Measurements from ENCODE around the gene SYMPK. TPM values are rescaled to one million over a fixed set of nuclear protein-coding genes. Genes with fewer than 3 reads are reported as not detected.

Gene SYMPK
- total RNA-seq, 2 experiments from 2014 or later, result 63.3 to 65.0 TPM

- H3K36me3 Mint-ChIP-seq (ENCODE audit: low read depth), result peaks cover 13% of the 10 kb centered on the region
- Histone ChIP-seq H3K9me3 (ENCODE audit: control insufficient read depth in 1 of 2, insufficient read depth in 1 of 2, low read length in 2 of 2) (peaks cover 0 to 4% of the 10 kb centered on the region in 2 experiments), H3K27me3 (ENCODE audit: control insufficient read depth in 1 of 2, insufficient read depth in 2 of 2, low read length in 2 of 2) (peaks cover 9 to 13% of the 10 kb centered on the region in 2 experiments), H3K36me3 (ENCODE audit: insufficient read depth, low read length) (no peaks in the 10 kb centered on the region), H3K4me1 (ENCODE audit: insufficient read depth, low read length) (peaks cover 25% of the 10 kb centered on the region), H3K4me3 (ENCODE audit: low read length) (no peak overlapping the region), H3K27ac (ENCODE audit: low read depth in 1 of 2, low read length in 2 of 2) (no peak overlapping the region)
- intact Hi-C loops (cut with DNase I, micrococcal nuclease), result loop anchor here in 1 of 2 experiments (10.0 kb wide), 2 partner anchors 462 to 912 kb away; partner anchors contain the start of genes CLPTM1, POLR1G and PPP1R13L
- ChIA-PET POLR2A (no interaction called here), CTCF (no interaction called here)
- no peak overlapping the region for H3K4me3 Mint-ChIP-seq
- peaks cover 29% of the 10 kb centered on the region for H3K27me3 Mint-ChIP-seq
- ATAC-seq (ENCODE audit: poor library complexity) (no peak), DNase-seq (no peak)
- peaks cover 28% of the 10 kb centered on the region for H3K4me1 Mint-ChIP-seq (ENCODE audit: low read depth)
- H3K27ac Mint-ChIP-seq, result no peak overlapping the region
- no peaks in the 10 kb centered on the region for H3K9me3 Mint-ChIP-seq
- no peak for TF ChIP-seq CTCF (IDR thresholded peaks at IDR 0.05)
Observed at GRCh38 chr19:45866400-45867176, 3.6 kb upstream of the SYMPK start.

GRCh38 chr19:45865269-45865948 is 2.5 kb upstream of the SYMPK start:
- Histone ChIP-seq H3K4me1 (ENCODE audit: insufficient read depth, low read length) (peaks cover 29% of the 10 kb centered on the region), H3K27me3 (ENCODE audit: control insufficient read depth in 1 of 2, insufficient read depth in 2 of 2, low read length in 2 of 2) (peaks cover 9 to 13% of the 10 kb centered on the region in 2 experiments), H3K36me3 (ENCODE audit: insufficient read depth, low read length) (peaks cover under 1% of the 10 kb centered on the region), H3K4me3 (ENCODE audit: low read length) (no peak overlapping the region), H3K27ac (ENCODE audit: low read depth in 1 of 2, low read length in 2 of 2) (no peak overlapping the region), H3K9me3 (ENCODE audit: control insufficient read depth in 1 of 2, insufficient read depth in 1 of 2, low read length in 2 of 2) (peaks cover 0 to 4% of the 10 kb centered on the region in 2 experiments)
- peaks cover 34% of the 10 kb centered on the region for H3K4me1 Mint-ChIP-seq (ENCODE audit: low read depth)
- H3K4me3 Mint-ChIP-seq, result peak overlapping the region; percentile 62
- peaks cover 29% of the 10 kb centered on the region for H3K27me3 Mint-ChIP-seq
- ATAC-seq (ENCODE audit: poor library complexity) (no peak), DNase-seq (peak in 1 of 14 experiments; percentile 21)
- no peak for TF ChIP-seq CTCF (IDR thresholded peaks at IDR 0.05)
- no peak overlapping the region for H3K27ac Mint-ChIP-seq
- intact Hi-C loops (cut with DNase I, micrococcal nuclease), result loop anchor here in 1 of 2 experiments (10.0 kb wide), 2 partner anchors 461 to 911 kb away; partner anchors contain the start of genes CLPTM1, POLR1G and PPP1R13L
- H3K36me3 Mint-ChIP-seq (ENCODE audit: low read depth), result peaks cover 13% of the 10 kb centered on the region
- CTCF ChIA-PET, result interaction anchor here (0.5 to 2.7 kb wide), 3 partner anchors 17 to 164 kb away, joined by 5 to 14 read pairs (median 6); no protein-coding TSS in a partner anchor
- H3K9me3 Mint-ChIP-seq, result no peaks in the 10 kb centered on the region
- POLR2A ChIA-PET, result no interaction called here

GRCh38 chr19:45864629-45865082 is 1.7 kb upstream of the SYMPK start:
- H3K27me3 Mint-ChIP-seq, result peaks cover 29% of the 10 kb centered on the region
- peaks cover 0 to 4% of the 10 kb centered on the region in 2 experiments for H3K9me3 ChIP-seq (ENCODE audit: control insufficient read depth in 1 of 2, insufficient read depth in 1 of 2, low read length in 2 of 2)
- TF ChIP-seq CTCF (IDR thresholded peaks at IDR 0.05), result no peak
- peaks cover 7% of the 10 kb centered on the region for H3K36me3 ChIP-seq (ENCODE audit: insufficient read depth, low read length)
- peak overlapping the region; percentile 69 for H3K4me3 Mint-ChIP-seq
- ATAC-seq (ENCODE audit: poor library complexity), result no peak
- H3K4me3 ChIP-seq (ENCODE audit: low read length), result peak overlapping the region; percentile 5
- H3K27ac Mint-ChIP-seq, result no peak overlapping the region
- no peak overlapping the region for H3K27ac ChIP-seq (ENCODE audit: low read depth in 1 of 2, low read length in 2 of 2)
- CTCF ChIA-PET, result interaction anchor here (0.5 to 2.7 kb wide), 5 partner anchors 16 to 164 kb away, joined by 3 to 14 read pairs (median 5); no protein-coding TSS in a partner anchor
- no peak for DNase-seq
- no peaks in the 10 kb centered on the region for H3K9me3 Mint-ChIP-seq
- H3K27me3 ChIP-seq (ENCODE audit: control insufficient read depth in 1 of 2, insufficient read depth in 2 of 2, low read length in 2 of 2), result peaks cover 9 to 13% of the 10 kb centered on the region in 2 experiments
- POLR2A ChIA-PET, result interaction anchor here (2.4 kb wide), 1 partner anchor 21 kb away, joined by 37 read pairs; the partner anchor contains the start of gene IRF2BP1
- H3K4me1 Mint-ChIP-seq (ENCODE audit: low read depth), result peaks cover 34% of the 10 kb centered on the region
- peaks cover 17% of the 10 kb centered on the region for H3K36me3 Mint-ChIP-seq (ENCODE audit: low read depth)
- intact Hi-C loops (cut with DNase I, micrococcal nuclease), result loop anchor here in 1 of 2 experiments (1.0 to 10.0 kb wide), 6 partner anchors 18 to 910 kb away; partner anchors contain the start of genes CLPTM1, MYPOP, POLR1G and PPP1R13L
- H3K4me1 ChIP-seq (ENCODE audit: insufficient read depth, low read length), result peaks cover 29% of the 10 kb centered on the region
